C4-2B (cell line): ENCODE results near the gene FBXW11.
"Not testable (repeated sequence)": the region's sequence is repeated elsewhere in the genome, so short reads cannot be mapped to it uniquely, and the experiment has no call there.

ENCODE experiments used
- CTCF ChIP-seq: fragments of 450-650 bp; conservative IDR thresholded peaks from 2 replicates; pipeline ENCODE4 v1.5.1; 2017; ENCODE audit warnings: mild to moderate bottlenecking
- ZFX ChIP-seq: fragments of 450-650 bp; IDR thresholded peaks from 2 replicates; pipeline ENCODE4 v1.6.1; 2017

GRCh38 chr5:172020110-172020786 is 13.8 kb upstream of the FBXW11 start:
- not testable (repeated sequence) for TF ChIP-seq CTCF, ZFX
